ENCODE measurements around the gene STYX.

DNA sequence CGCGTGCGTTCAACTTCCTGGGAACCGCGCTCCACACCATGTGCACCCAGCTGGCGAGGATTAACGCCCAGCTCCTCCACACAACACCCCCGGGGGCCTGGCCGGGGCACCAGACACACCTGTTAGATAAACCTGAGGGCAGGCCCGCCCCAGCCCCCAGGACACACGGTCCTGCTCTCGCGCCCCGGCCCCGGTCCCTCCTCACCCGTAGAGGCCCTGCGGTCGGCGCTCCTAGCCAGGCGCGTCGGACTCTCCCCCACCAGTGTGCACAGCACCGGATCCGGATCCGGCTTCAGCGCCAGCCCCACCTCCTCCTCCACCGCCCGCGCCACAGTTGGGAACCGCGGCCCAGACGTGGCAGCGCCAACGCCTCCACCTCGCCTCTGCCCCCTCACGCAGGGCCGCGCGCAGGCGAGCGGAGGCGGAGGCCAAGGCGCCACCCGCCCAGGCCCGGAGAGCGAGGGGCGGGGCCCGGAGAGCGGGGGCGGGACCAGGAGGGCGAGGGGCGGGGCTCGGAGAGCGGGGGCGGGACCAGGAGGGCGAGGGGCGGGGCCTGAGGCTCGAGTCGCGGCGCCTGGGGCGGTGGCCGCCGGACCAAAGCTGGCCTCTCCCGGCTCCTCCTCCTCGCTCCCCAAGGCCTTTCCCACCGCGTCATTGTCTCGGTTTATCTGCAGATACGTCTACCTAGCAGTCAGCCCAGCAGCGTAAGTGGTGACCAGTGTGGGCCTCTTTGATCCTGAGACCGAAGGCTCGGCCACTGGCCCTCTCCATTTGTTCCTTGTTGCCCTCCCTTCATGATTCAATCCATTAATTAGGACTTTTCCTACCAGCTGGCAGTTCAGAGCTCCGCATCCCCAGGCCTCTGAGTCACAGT is 61.5 kb downstream of the STYX start, which contains the start of gene GNPNAT1:
- no peak for TF ChIP-seq EZH2phosphoT487 (IDR thresholded peaks at IDR 0.05; ENCODE audit: borderline replicate concordance, low read depth)
- TF ChIP-seq, protein P1, sequence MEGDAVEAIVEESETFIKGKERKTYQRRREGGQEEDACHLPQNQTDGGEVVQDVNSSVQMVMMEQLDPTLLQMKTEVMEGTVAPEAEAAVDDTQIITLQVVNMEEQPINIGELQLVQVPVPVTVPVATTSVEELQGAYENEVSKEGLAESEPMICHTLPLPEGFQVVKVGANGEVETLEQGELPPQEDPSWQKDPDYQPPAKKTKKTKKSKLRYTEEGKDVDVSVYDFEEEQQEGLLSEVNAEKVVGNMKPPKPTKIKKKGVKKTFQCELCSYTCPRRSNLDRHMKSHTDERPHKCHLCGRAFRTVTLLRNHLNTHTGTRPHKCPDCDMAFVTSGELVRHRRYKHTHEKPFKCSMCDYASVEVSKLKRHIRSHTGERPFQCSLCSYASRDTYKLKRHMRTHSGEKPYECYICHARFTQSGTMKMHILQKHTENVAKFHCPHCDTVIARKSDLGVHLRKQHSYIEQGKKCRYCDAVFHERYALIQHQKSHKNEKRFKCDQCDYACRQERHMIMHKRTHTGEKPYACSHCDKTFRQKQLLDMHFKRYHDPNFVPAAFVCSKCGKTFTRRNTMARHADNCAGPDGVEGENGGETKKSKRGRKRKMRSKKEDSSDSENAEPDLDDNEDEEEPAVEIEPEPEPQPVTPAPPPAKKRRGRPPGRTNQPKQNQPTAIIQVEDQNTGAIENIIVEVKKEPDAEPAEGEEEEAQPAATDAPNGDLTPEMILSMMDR (IDR thresholded peaks at IDR 0.05) = no peak
- no peak for TF ChIP-seq TEAD4 (IDR thresholded peaks at IDR 0.05; ENCODE audit: borderline replicate concordance, insufficient read depth)
- TF ChIP-seq TAF1 (IDR thresholded peaks at IDR 0.05; ENCODE audit: borderline replicate concordance, low read depth, low read length) = peak; percentile 48
- no peak for TF ChIP-seq RXRA (IDR thresholded peaks at IDR 0.05; ENCODE audit: borderline replicate concordance, low read depth)
- TF ChIP-seq, protein P2, sequence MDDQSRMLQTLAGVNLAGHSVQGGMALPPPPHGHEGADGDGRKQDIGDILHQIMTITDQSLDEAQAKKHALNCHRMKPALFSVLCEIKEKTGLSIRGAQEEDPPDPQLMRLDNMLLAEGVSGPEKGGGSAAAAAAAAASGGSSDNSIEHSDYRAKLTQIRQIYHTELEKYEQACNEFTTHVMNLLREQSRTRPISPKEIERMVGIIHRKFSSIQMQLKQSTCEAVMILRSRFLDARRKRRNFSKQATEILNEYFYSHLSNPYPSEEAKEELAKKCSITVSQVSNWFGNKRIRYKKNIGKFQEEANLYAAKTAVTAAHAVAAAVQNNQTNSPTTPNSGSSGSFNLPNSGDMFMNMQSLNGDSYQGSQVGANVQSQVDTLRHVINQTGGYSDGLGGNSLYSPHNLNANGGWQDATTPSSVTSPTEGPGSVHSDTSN (IDR thresholded peaks at IDR 0.05) = peak; percentile 66
- TF ChIP-seq POLR2AphosphoS5 (IDR thresholded peaks at IDR 0.05; ENCODE audit: low read depth, low read length) = peak; percentile 73

Data from SK-N-SH (cell line).